ENCODE measurements around the gene HOXA4. TPM values are rescaled to one million over a fixed set of nuclear protein-coding genes. Genes with fewer than 3 reads are reported as not detected.

HOXA4 gene
- polyA plus RNA-seq, 1 donor (not counting 4 experiments of a cell fraction or from before 2014, with no cell fraction given), result 1.5 TPM

GRCh38 chr7:27145914-27146412 is 15.4 kb upstream of the HOXA4 start:
- FAIRE-seq (no peak), DNase-seq (ENCODE audit: low read depth, low spot score) (no peak)
- dilution Hi-C loops (cut with MboI; ENCODE audit: extremely low pct_ligation_motif_present, low sequenced_read_pairs), result no loop called here
- Histone ChIP-seq H4K20me1 (ENCODE audit: control insufficient read depth, extremely low read depth, insufficient read depth, low read length) (no peaks in the 10 kb centered on the region), H3K4me2 (ENCODE audit: control insufficient read depth, extremely low read depth, insufficient read depth, low read depth, low read length) (peak overlapping the region; percentile 94), H3K4me1 (ENCODE audit: control insufficient read depth, extremely low read depth, insufficient read depth, low read length) (peaks cover 48% of the 10 kb centered on the region), H3K9me3 (ENCODE audit: control insufficient read depth, low read depth, low read length) (no peaks in the 10 kb centered on the region), H3K9me1 (ENCODE audit: control insufficient read depth, extremely low read depth, insufficient read depth, low read length) (no peaks in the 10 kb centered on the region), H3K4me3 (ENCODE audit: control insufficient read depth in 2 of 3, extremely low read depth in 1 of 3, insufficient read depth in 2 of 3, low read depth in 1 of 3, low read length in 3 of 3) (peak overlapping the region in 2 of 3 experiments; percentile 32 to 65), H3K36me3 (ENCODE audit: control insufficient read depth in 2 of 2, extremely low read depth in 1 of 2, insufficient read depth in 2 of 2, low read length in 2 of 2) (peaks cover 1 to 7% of the 10 kb centered on the region in 2 experiments), H2AFZ (ENCODE audit: control insufficient read depth, low read length) (no peak overlapping the region), H3K27ac (ENCODE audit: control insufficient read depth, insufficient read depth, low read length) (peak overlapping the region; percentile 77), H3K27me3 (ENCODE audit: control insufficient read depth, extremely low read depth, insufficient read depth, low read length) (no peaks in the 10 kb centered on the region), H3K9ac (ENCODE audit: control insufficient read depth, extremely low read depth, insufficient read depth, low read length) (peak overlapping the region; percentile 93), H3K79me2 (ENCODE audit: control insufficient read depth, insufficient read depth, low read length) (peaks cover 91% of the 10 kb centered on the region)
- TF ChIP-seq CTCF (optimal IDR thresholded peaks at IDR 0.05 in 1 of 3, IDR thresholded peaks at IDR 0.05 in 1 of 3, conservative IDR thresholded peaks at IDR 0.05 in 1 of 3; ENCODE audit: extremely low read depth in 1 of 3, insufficient read depth in 2 of 3, low read length in 3 of 3) (no peak), EZH2 (IDR thresholded peaks at IDR 0.05; ENCODE audit: low read length) (no peak)

GRCh38 chr7:27145165-27145913 is 14.8 kb upstream of the HOXA4 start:
- DNase-seq (ENCODE audit: low read depth, low spot score), result no peak
- no peaks in the 10 kb centered on the region for H3K9me3 ChIP-seq (ENCODE audit: control insufficient read depth, low read depth, low read length)
- no peak for FAIRE-seq
- peak overlapping the region; percentile 17 for H2AFZ ChIP-seq (ENCODE audit: control insufficient read depth, low read length)
- H3K36me3 ChIP-seq (ENCODE audit: control insufficient read depth in 2 of 2, extremely low read depth in 1 of 2, insufficient read depth in 2 of 2, low read length in 2 of 2), result peaks cover 3 to 7% of the 10 kb centered on the region in 2 experiments
- peaks cover 53% of the 10 kb centered on the region for H3K4me1 ChIP-seq (ENCODE audit: control insufficient read depth, extremely low read depth, insufficient read depth, low read length)
- peaks cover 92% of the 10 kb centered on the region for H3K79me2 ChIP-seq (ENCODE audit: control insufficient read depth, insufficient read depth, low read length)
- TF ChIP-seq EZH2 (IDR thresholded peaks at IDR 0.05; ENCODE audit: low read length), result no peak
- TF ChIP-seq CTCF (optimal IDR thresholded peaks at IDR 0.05 in 1 of 3, IDR thresholded peaks at IDR 0.05 in 1 of 3, conservative IDR thresholded peaks at IDR 0.05 in 1 of 3; ENCODE audit: extremely low read depth in 1 of 3, insufficient read depth in 2 of 3, low read length in 3 of 3), result no peak
- no peaks in the 10 kb centered on the region for H3K27me3 ChIP-seq (ENCODE audit: control insufficient read depth, extremely low read depth, insufficient read depth, low read length)
- peak overlapping the region; percentile 93 for H3K9ac ChIP-seq (ENCODE audit: control insufficient read depth, extremely low read depth, insufficient read depth, low read length)
- dilution Hi-C loops (cut with MboI; ENCODE audit: extremely low pct_ligation_motif_present, low sequenced_read_pairs), result no loop called here
- H3K9me1 ChIP-seq (ENCODE audit: control insufficient read depth, extremely low read depth, insufficient read depth, low read length), result no peaks in the 10 kb centered on the region
- H4K20me1 ChIP-seq (ENCODE audit: control insufficient read depth, extremely low read depth, insufficient read depth, low read length), result no peaks in the 10 kb centered on the region
- H3K4me2 ChIP-seq (ENCODE audit: control insufficient read depth, extremely low read depth, insufficient read depth, low read depth, low read length), result peak overlapping the region; percentile 94
- peak overlapping the region in 2 of 3 experiments; percentile 65 to 71 for H3K4me3 ChIP-seq (ENCODE audit: control insufficient read depth in 2 of 3, extremely low read depth in 1 of 3, insufficient read depth in 2 of 3, low read depth in 1 of 3, low read length in 3 of 3)
- peak overlapping the region; percentile 77 for H3K27ac ChIP-seq (ENCODE audit: control insufficient read depth, insufficient read depth, low read length)
